ENCODE measurements around the gene GPR82. TPM values are rescaled to one million over a fixed set of nuclear protein-coding genes. Genes with fewer than 3 reads are reported as not detected.
"Not testable (repeated sequence)": the region's sequence is repeated elsewhere in the genome, so short reads cannot be mapped to it uniquely, and the experiment has no call there.

Gene GPR82, protein sequence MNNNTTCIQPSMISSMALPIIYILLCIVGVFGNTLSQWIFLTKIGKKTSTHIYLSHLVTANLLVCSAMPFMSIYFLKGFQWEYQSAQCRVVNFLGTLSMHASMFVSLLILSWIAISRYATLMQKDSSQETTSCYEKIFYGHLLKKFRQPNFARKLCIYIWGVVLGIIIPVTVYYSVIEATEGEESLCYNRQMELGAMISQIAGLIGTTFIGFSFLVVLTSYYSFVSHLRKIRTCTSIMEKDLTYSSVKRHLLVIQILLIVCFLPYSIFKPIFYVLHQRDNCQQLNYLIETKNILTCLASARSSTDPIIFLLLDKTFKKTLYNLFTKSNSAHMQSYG
- total RNA-seq (2021; ENCODE audit: unreplicated experiment) (not detected), Bru-seq, nascent RNA (not detected), BruChase-seq, experiment 1, labeled RNA remaining after a 6-hour chase (not detected), BruChase-seq, experiment 2, labeled RNA remaining after a 2-hour chase (not detected)
- polyA plus RNA-seq (2012), result 0.21 TPM in 1 of 2 replicates, not detected in the other
- long read RNA-seq, result 0 reads

DNA sequence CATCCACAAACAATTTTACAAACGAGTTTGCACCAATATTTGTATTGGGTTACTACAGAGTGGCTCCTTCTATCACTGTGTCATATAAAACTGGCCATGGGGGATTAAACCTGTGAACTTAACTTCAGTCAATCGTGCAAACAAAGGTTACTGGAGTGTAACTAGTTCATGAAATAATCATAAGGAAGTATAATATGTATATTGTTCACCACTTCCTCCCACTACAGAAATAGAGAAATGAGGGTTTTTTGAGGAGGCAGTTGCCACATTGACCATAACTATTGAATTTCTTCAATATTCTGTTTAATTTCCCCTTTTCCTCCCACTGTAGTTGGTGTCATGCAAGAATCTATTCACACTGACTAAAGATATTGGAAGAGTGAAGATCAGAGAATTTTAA, at the start of gene GPR82:
Gene GPR82, plus strand, starts transcription at position 356 of the 400 bp plus-strand sequence. CDS start 2,846 bp downstream, outside the sequence.
- no peaks in the 10 kb centered on the region for H3K36me3 ChIP-seq (ENCODE audit: control insufficient read depth in 1 of 2, insufficient read depth in 2 of 2, low read length in 2 of 2)
- no peaks in the 10 kb centered on the region for H3K79me2 ChIP-seq (ENCODE audit: insufficient read depth, low read length)
- ChIA-PET CTCF (no interaction called here), POLR2A (no interaction called here), RAD21 (ENCODE audit: low non-redundant PET in 1 of 2, low total read pairs in 2 of 2, uncharacterized antibody in 2 of 2, unreplicated experiment in 2 of 2) (no interaction called here)
- intact Hi-C loops (cut with micrococcal nuclease), result no loop called here
- no peaks in the 10 kb centered on the region for H3K9me2 ChIP-seq (ENCODE audit: insufficient read depth)
- no peak within 1 kb of the TSS for H3K27ac ChIP-seq (ENCODE audit: low read depth, low read length)
- no peak within 1 kb of the TSS for H3K9ac ChIP-seq (ENCODE audit: low read length)
- no peak within 1 kb of the TSS for H2AFZ ChIP-seq (ENCODE audit: low read depth, low read length, poor library complexity, severe bottlenecking)
- ATAC-seq (no peak), DNase-seq (ENCODE audit: low read depth, low spot score) (no peak)
- H3K4me1 ChIP-seq (ENCODE audit: control insufficient read depth in 1 of 2, insufficient read depth in 2 of 2, low read length in 2 of 2), result no peaks in the 10 kb centered on the region
- no peaks in the 10 kb centered on the region for H3K9me3 ChIP-seq (ENCODE audit: control insufficient read depth in 1 of 2, insufficient read depth in 1 of 2, low read depth in 1 of 2, low read length in 2 of 2)
- TF ChIP-seq ZNF274 (IDR thresholded peaks at IDR 0.05; ENCODE audit: low read depth, low read length) (no peak), ZFX (IDR thresholded peaks at IDR 0.05) (no peak), EZH2phosphoT487 (IDR thresholded peaks at IDR 0.05; ENCODE audit: borderline replicate concordance) (no peak), YY1 (IDR thresholded peaks at IDR 0.05; ENCODE audit: extremely low read depth, insufficient replicate concordance, low read depth, low read length) (no peak), SRF (IDR thresholded peaks at IDR 0.05; ENCODE audit: low read depth) (no peak), JUND (IDR thresholded peaks at IDR 0.05) (no peak), ELF1 (IDR thresholded peaks at IDR 0.05; ENCODE audit: borderline replicate concordance, low read depth) (no peak), CBX3 (IDR thresholded peaks at IDR 0.05; ENCODE audit: low read depth) (no peak), SP1 (IDR thresholded peaks at IDR 0.05; ENCODE audit: low read depth) (no peak), SIN3A (IDR thresholded peaks at IDR 0.05; ENCODE audit: low read depth) (no peak), CEBPB (IDR thresholded peaks at IDR 0.05; ENCODE audit: low read depth) (no peak), EZH2 (IDR thresholded peaks at IDR 0.05) (no peak), POLR2A (IDR thresholded peaks at IDR 0.05; ENCODE audit: borderline replicate concordance, extremely low read depth, insufficient read depth, insufficient read length) (no peak), POLR2AphosphoS5 (IDR thresholded peaks at IDR 0.05; ENCODE audit: low read depth, low read length) (no peak), FOSL1 (IDR thresholded peaks at IDR 0.05; ENCODE audit: low read depth) (no peak), RAD21 (IDR thresholded peaks at IDR 0.05; ENCODE audit: low read depth) (no peak)
- TF ChIP-seq, protein P1, sequence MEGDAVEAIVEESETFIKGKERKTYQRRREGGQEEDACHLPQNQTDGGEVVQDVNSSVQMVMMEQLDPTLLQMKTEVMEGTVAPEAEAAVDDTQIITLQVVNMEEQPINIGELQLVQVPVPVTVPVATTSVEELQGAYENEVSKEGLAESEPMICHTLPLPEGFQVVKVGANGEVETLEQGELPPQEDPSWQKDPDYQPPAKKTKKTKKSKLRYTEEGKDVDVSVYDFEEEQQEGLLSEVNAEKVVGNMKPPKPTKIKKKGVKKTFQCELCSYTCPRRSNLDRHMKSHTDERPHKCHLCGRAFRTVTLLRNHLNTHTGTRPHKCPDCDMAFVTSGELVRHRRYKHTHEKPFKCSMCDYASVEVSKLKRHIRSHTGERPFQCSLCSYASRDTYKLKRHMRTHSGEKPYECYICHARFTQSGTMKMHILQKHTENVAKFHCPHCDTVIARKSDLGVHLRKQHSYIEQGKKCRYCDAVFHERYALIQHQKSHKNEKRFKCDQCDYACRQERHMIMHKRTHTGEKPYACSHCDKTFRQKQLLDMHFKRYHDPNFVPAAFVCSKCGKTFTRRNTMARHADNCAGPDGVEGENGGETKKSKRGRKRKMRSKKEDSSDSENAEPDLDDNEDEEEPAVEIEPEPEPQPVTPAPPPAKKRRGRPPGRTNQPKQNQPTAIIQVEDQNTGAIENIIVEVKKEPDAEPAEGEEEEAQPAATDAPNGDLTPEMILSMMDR (IDR thresholded peaks at IDR 0.05 in 2 of 3, conservative IDR thresholded peaks at IDR 0.05 in 1 of 3; ENCODE audit: borderline replicate concordance in 1 of 3, insufficient read depth in 1 of 3, low read depth in 2 of 3, low read length in 2 of 3), result no peak
- TF ChIP-seq, protein P2, sequence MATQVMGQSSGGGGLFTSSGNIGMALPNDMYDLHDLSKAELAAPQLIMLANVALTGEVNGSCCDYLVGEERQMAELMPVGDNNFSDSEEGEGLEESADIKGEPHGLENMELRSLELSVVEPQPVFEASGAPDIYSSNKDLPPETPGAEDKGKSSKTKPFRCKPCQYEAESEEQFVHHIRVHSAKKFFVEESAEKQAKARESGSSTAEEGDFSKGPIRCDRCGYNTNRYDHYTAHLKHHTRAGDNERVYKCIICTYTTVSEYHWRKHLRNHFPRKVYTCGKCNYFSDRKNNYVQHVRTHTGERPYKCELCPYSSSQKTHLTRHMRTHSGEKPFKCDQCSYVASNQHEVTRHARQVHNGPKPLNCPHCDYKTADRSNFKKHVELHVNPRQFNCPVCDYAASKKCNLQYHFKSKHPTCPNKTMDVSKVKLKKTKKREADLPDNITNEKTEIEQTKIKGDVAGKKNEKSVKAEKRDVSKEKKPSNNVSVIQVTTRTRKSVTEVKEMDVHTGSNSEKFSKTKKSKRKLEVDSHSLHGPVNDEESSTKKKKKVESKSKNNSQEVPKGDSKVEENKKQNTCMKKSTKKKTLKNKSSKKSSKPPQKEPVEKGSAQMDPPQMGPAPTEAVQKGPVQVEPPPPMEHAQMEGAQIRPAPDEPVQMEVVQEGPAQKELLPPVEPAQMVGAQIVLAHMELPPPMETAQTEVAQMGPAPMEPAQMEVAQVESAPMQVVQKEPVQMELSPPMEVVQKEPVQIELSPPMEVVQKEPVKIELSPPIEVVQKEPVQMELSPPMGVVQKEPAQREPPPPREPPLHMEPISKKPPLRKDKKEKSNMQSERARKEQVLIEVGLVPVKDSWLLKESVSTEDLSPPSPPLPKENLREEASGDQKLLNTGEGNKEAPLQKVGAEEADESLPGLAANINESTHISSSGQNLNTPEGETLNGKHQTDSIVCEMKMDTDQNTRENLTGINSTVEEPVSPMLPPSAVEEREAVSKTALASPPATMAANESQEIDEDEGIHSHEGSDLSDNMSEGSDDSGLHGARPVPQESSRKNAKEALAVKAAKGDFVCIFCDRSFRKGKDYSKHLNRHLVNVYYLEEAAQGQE (IDR thresholded peaks at IDR 0.05; ENCODE audit: low read depth), result no peak
- BruUV-seq (replicated peaks), result no TSS peak
- no peak within 1 kb of the TSS for H3K4me2 ChIP-seq (ENCODE audit: low read length)
- H3K4me3 ChIP-seq (replicated peaks in 1 of 2; ENCODE audit: low read depth in 1 of 2, low read length in 2 of 2), result no peak within 1 kb of the TSS
- H4K20me1 ChIP-seq (ENCODE audit: insufficient read depth), result no peaks in the 10 kb centered on the region
- no peaks in the 10 kb centered on the region for H3K27me3 ChIP-seq (ENCODE audit: insufficient read depth, low read length)

DNA sequence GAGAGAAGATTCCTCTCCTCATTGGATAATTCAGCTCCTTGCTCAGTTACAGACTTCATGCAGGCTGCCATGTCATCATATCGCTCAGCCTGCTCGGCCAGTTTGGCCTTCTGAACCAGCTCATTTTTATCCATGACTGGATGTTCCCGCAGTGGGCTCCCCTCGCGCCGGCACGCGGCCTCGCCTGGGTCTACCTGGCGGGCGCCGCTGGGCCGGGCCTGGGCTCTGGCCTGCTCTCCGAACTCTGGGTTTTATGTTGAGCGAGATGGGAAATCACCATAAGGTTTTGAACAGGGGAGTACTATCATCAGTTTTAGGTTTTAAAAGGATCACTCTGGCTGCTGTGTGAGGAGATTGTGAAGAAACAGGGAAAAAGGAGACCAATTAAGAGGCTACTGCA, 47.6 kb upstream of the GPR82 start:
- H3K79me2 ChIP-seq (ENCODE audit: insufficient read depth, low read length); H3K4me3 ChIP-seq (replicated peaks in 1 of 2; ENCODE audit: low read depth in 1 of 2, low read length in 2 of 2); H3K4me1 ChIP-seq (ENCODE audit: control insufficient read depth in 1 of 2, insufficient read depth in 2 of 2, low read length in 2 of 2); H3K9me3 ChIP-seq (ENCODE audit: control insufficient read depth in 1 of 2, insufficient read depth in 1 of 2, low read depth in 1 of 2, low read length in 2 of 2); intact Hi-C loops (cut with micrococcal nuclease); H3K36me3 ChIP-seq (ENCODE audit: control insufficient read depth in 1 of 2, insufficient read depth in 2 of 2, low read length in 2 of 2); DNase-seq (ENCODE audit: low read depth, low spot score); CTCF ChIA-PET; BruUV-seq (replicated peaks); ATAC-seq; H4K20me1 ChIP-seq (ENCODE audit: insufficient read depth); H3K27ac ChIP-seq (ENCODE audit: low read depth, low read length); H3K9ac ChIP-seq (ENCODE audit: low read length); RAD21 ChIA-PET (ENCODE audit: low non-redundant PET in 1 of 2, low total read pairs in 2 of 2, uncharacterized antibody in 2 of 2, unreplicated experiment in 2 of 2); POLR2A ChIA-PET; H3K9me2 ChIP-seq (ENCODE audit: insufficient read depth); H2AFZ ChIP-seq (ENCODE audit: low read depth, low read length, poor library complexity, severe bottlenecking); H3K27me3 ChIP-seq (ENCODE audit: insufficient read depth, low read length); H3K4me2 ChIP-seq (ENCODE audit: low read length): not testable (repeated sequence)
